Measurements from ENCODE around the gene NLRP11. TPM values are rescaled to one million over a fixed set of nuclear protein-coding genes. Genes with fewer than 3 reads are reported as not detected.

The NLRP11 gene
- total and polyA plus RNA-seq, 9 of the 15 experiments (the other 6 are each of a cell fraction or from before 2014, with no cell fraction given): 0.07 to 0.29 (median 0.12) TPM; not detected in 1

DNA sequence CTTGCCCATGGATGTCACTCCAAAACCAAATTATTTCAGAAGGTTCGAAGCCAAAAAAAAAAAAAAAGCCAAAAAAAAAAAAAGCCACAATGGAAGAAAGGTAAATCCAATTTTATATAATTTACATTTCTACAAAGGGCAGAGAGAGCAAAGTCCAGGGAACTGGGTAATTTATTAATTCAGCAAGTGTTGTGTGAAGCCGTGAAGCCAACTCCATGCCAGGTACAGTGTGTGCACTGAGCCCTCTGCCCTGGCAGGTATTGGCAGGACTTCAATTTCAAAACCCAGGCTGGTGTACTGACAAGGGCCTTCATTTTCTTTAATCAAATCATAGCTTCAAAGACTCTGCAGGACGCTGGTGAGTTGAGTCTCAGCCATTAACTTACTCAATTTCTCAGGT, 78.4 kb downstream of the NLRP11 start (continued):
- TF ChIP-seq, protein P1, sequence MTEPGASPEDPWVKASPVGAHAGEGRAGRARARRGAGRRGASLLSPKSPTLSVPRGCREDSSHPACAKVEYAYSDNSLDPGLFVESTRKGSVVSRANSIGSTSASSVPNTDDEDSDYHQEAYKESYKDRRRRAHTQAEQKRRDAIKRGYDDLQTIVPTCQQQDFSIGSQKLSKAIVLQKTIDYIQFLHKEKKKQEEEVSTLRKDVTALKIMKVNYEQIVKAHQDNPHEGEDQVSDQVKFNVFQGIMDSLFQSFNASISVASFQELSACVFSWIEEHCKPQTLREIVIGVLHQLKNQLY (CRISPR knock-in tag; conservative IDR thresholded peaks at IDR 0.05): no peak
- TF ChIP-seq SRSF3 (IDR thresholded peaks at IDR 0.05; ENCODE audit: insufficient read depth, low read length): no peak
- TF ChIP-seq SMARCE1 (IDR thresholded peaks at IDR 0.05): no peak
- no peak for TF ChIP-seq SLC30A9 (CRISPR knock-in tag; IDR thresholded peaks at IDR 0.05)

DNA sequence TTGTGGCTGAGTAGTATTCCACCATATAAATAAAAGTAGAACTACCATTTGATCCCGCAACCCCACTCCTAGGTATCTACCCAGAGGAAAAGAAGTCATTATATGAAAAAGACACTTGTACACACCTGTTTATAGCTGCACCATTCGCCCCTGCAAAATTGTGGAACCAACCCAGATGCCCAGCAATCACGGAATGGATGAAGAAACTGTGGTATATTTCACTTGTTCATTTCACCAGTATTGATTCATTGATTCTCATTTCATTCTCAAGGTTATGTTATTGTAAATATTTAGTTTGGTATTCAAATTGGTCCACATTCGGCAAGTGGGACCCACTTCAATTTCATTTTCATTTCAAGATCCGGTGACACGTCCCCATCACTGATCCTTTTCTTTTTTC, 81.1 kb downstream of the NLRP11 start:
- Histone ChIP-seq H2AFZ (ENCODE audit: low read depth, low read length) (no peak overlapping the region), H3K4me2 (ENCODE audit: insufficient read depth, low read length) (no peak overlapping the region), H3K9me1 (ENCODE audit: control insufficient read depth, insufficient read depth, low read length) (no peaks in the 10 kb centered on the region), H3K27ac (ENCODE audit: extremely low read depth, low read depth, low read length) (no peak overlapping the region), H3K79me2 (ENCODE audit: control insufficient read depth, insufficient read depth, low read length) (no peaks in the 10 kb centered on the region), H4K20me1 (replicated peaks; ENCODE audit: control insufficient read depth, insufficient read depth, low read length) (no peaks in the 10 kb centered on the region), H3K9ac (ENCODE audit: insufficient read depth in 1 of 2, low read depth in 2 of 2, low read length in 2 of 2) (no peak overlapping the region), H3K9me3 (replicated peaks; ENCODE audit: control insufficient read depth, insufficient read depth, low read depth, low read length) (no peaks in the 10 kb centered on the region), H3K4me1 (replicated peaks in 1 of 2; ENCODE audit: control insufficient read depth in 2 of 2, insufficient read depth in 2 of 2, low read length in 2 of 2) (no peaks in the 10 kb centered on the region), H3K27me3 (ENCODE audit: control insufficient read depth in 2 of 2, insufficient read depth in 2 of 2, low read length in 2 of 2) (peaks cover 26% of the 10 kb centered on the region in 2 experiments), H3K36me3 (ENCODE audit: control insufficient read depth, insufficient read depth, low read length) (no peaks in the 10 kb centered on the region), H3K4me3 (no peak overlapping the region)
- ChIA-PET POLR2A (no interaction called here), CTCF (ENCODE audit: low intra/inter-chr PET ratio) (no interaction called here)
- no peak for ATAC-seq
- no TSS peak for BruUV-seq (replicated peaks)
- 5% methylated on average over 6 of the region's 6 CpGs for WGBS (ENCODE audit: insufficient coverage, low coverage, missing lambda C conversion rate)
- in situ Hi-C loops (cut with MboI): no loop called here
- TF ChIP-seq, protein P2, sequence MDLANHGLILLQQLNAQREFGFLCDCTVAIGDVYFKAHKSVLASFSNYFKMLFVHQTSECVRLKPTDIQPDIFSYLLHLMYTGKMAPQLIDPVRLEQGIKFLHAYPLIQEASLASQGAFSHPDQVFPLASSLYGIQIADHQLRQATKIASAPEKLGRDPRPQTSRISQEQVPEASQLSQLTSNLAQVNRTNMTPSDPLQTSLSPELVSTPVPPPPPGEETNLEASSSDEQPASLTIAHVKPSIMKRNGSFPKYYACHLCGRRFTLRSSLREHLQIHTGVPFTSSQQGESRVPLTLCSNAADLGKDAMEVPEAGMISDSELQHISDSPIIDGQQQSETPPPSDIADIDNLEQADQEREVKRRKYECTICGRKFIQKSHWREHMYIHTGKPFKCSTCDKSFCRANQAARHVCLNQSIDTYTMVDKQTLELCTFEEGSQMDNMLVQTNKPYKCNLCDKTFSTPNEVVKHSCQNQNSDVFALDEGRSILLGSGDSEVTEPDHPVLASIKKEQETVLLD (IDR thresholded peaks at IDR 0.05): no peak
- no peak for TF ChIP-seq CBX1 (IDR thresholded peaks at IDR 0.05; ENCODE audit: low read depth)
- TF ChIP-seq, protein P3, sequence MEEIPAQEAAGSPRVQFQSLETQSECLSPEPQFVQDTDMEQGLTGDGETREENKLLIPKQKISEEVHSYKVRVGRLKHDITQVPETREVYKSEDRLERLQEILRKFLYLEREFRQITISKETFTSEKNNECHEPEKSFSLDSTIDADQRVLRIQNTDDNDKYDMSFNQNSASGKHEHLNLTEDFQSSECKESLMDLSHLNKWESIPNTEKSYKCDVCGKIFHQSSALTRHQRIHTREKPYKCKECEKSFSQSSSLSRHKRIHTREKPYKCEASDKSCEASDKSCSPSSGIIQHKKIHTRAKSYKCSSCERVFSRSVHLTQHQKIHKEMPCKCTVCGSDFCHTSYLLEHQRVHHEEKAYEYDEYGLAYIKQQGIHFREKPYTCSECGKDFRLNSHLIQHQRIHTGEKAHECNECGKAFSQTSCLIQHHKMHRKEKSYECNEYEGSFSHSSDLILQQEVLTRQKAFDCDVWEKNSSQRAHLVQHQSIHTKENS (CRISPR knock-in tag; IDR thresholded peaks at IDR 0.05): no peak
- no peak for DNase-seq (ENCODE audit: extremely low read depth in 1 of 4, low spot score in 3 of 4)
- FAIRE-seq: no peak
- intact Hi-C loops (cut with micrococcal nuclease): no loop called here
